ENCODE data around the gene ARL15.
"Not testable (repeated sequence)": the region's sequence is repeated elsewhere in the genome, so short reads cannot be mapped to it uniquely, and the experiment has no call there.

ARL15 gene

GRCh38 chr5:54049144-54049543 is 261.2 kb downstream of the ARL15 start:
- DNase-seq (ENCODE audit: low read depth in 1 of 2, low spot score in 1 of 2), result no peak

GRCh38 chr5:54045077-54045792 is 265.1 kb downstream of the ARL15 start:
- no peak for DNase-seq (ENCODE audit: low read depth in 1 of 2, low spot score in 1 of 2)

DNA sequence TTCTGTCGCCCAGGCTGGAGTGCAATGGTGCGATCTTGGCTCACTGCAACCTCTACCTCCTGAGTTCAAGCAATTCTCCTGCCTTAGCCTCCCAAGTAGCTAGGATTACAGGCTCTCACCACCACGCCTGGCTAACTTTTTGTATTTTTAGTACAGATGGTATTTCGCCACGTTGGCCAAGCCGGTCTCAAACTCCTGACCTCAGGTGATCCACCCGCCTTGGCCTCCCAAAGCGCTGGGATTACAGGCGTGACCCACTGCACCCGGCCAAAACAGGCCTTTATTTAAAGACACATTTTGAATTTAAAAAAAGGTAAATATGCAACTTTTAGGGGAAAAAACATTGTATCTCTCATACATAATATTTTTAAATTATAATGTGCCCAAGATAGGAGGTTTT is 266.1 kb downstream of the ARL15 start:
- DNase-seq (ENCODE audit: low read depth in 1 of 2, low spot score in 1 of 2), result not testable (repeated sequence)

- DNase-seq (ENCODE audit: low read depth in 1 of 2, low spot score in 1 of 2), result no peak
These were observed 269.6 kb downstream of the ARL15 start for GRCh38 chr5:54040804-54041203.

DNA sequence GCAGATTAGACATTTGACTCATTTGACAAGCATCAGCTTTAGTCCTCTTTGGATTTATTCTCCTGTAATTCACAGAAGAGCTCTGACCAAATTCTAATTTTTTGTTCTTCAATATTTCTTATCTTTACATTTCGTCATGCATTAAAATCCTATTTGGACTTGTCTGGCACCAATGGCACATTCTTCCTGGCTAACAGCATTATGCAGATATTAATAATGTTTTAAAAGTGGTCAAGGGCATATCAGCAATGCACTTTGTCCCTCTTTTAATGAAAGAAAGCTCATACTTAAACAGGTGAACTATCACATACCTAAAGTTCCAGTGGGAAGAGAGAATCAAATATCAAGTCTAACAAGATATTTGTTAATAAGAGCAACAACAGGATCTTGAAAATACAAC is 270.4 kb downstream of the ARL15 start:
- no peak for DNase-seq (ENCODE audit: low read depth in 1 of 2, low spot score in 1 of 2)

- DNase-seq (ENCODE audit: low read depth in 1 of 2, low spot score in 1 of 2), result no peak
These were observed 273.2 kb downstream of the ARL15 start for GRCh38 chr5:54037205-54037604.

GRCh38 chr5:54030981-54031380 is 279.4 kb downstream of the ARL15 start:
- DNase-seq (ENCODE audit: low read depth in 1 of 2, low spot score in 1 of 2), result no peak

DNA sequence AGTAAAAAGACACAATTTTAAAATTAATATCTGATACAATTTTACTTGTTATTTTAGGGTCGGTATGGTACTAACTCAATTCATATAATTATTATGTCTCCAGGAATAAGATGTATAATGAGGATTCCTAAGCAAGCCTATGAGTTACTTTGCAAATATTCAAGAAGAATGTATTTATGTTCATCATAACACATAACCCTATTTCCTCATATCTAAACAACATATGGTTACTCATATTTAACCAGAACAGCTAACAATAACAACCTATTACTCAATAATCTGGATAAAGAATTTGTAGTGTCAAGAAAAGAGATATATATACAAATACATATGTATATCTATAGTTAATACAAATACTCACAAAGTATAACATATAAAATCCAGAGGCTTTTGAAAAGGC is 285.9 kb downstream of the ARL15 start:
- no peak for DNase-seq (ENCODE audit: low read depth in 1 of 2, low spot score in 1 of 2)

DNA sequence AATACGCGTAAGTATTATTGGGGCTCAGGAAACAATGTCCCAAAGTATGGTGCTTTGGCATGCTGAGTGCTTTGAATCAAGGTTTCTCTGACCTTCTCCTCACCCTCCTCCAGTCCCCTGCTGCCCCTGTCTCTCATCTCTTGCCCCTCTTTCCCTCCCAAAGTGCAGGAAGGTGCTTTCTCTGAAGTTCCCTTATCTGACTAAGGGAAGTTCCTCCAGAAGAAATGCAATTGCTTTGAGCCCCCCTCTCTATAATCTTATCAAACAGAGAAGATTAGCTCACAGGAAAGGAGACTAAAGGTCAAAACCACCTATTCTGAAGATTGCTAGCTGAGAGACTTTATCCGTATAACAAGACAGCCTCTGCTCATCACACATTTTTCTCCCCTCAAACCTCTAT is 288.1 kb downstream of the ARL15 start:
- no peak for DNase-seq (ENCODE audit: low read depth in 1 of 2, low spot score in 1 of 2)

DNA sequence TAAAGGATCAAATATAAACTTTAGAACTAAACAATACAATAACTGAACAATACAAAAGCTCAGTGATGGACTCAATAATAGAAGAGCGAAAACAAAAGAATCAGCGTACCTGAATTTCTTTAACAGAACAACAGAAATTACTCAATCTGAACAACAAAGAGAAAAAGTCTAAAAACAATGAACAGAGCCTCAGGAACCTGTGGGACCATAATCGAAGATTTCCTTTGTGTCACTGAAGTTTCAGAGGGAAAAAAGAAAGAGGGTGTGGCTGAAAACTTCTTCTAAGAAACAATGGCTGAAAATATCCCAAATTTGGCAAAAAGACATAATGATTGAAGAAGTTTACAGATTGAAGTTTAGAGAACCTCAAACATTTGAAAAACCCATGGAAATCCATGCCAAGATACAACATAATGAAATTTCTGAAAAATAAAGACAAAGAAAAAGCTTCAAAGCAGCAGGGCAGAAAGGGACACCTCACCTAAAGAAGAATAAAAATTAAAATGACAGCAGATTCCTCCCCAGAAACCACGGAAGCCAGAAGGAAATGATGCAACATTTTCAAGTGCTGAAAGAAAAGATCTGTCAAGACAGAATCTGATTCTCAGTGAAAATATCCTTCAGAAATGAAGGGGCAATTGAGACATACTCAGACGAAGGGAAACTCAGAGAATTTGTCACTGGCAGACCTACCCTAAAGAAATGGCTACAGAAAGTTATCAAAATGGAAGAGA is 288.8 kb downstream of the ARL15 start:
- DNase-seq (ENCODE audit: low read depth in 1 of 2, low spot score in 1 of 2), result no peak

DNA sequence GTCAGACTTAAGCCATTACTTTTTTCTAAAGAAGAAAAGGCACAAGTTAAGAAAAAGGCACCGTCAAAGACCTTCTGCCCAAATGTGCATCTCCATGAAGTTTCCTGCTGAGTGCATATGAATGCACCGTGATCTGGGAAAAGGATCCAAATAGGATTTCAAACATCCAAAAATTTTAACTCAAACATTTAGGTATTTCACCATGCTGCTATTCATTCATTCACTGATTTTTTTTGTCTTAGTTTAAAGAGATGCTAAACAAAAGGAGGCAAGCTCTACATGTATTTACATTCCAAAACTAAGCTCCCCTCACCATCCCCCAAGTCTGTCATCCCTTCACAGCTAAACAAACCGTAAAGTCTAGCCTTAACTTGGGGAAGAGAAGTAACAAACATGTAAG is 291.9 kb downstream of the ARL15 start:
- no peak for DNase-seq (ENCODE audit: low read depth in 1 of 2, low spot score in 1 of 2)

GRCh38 chr5:54017580-54017979 is 292.8 kb downstream of the ARL15 start:
- DNase-seq (ENCODE audit: low read depth in 1 of 2, low spot score in 1 of 2), result no peak

DNA sequence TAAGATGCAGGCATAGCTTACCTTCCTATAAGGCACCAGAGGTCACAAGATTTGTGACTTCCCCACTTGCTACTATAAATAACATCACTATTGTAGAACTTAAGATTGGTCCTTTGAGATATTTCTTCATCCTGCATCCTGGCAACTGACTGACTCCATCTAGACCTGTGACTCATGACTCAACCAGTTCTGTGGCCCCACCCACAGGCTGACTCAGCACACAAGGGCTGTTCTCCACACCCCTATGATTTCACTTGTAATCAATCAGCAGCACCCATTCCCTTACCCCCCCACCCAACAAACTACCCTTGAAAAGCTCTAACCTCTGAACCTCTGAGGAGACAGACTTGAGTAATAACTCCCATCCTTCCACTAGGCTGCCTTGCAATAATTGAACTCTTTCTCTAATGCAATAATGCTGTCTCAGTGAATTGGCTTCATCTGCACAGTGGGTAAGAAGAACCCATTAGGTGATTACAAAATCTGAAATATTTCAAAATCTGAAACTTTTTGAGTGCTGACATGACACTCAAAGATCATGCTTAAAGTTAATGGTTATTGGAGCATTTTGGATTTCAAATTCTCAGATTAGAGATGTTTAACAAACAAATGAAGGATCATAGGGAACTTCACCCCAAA is 296.7 kb downstream of the ARL15 start:
- DNase-seq (ENCODE audit: low read depth in 1 of 2, low spot score in 1 of 2), result no peak

GRCh38 chr5:54009828-54010227 is 300.5 kb downstream of the ARL15 start:
- DNase-seq (ENCODE audit: low read depth in 1 of 2, low spot score in 1 of 2), result no peak

DNA sequence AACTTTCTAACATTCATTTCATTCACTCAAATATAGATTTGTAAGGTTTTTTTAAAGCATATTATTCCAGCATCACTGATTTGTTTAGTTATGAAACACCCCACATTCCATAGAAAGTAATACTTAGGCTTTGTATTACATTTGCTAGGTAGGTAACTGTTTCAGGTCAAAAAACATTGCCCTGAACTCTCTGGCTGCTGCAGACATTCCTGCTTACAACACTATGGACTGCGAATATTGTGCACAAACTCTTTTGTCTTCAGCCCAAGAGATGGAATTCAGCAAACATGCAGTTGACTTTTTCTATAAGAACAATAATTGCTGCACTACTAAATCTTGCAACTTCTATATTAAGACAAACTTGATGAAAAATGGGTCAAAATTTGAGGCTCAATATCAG is 301.0 kb downstream of the ARL15 start:
- no peak for DNase-seq (ENCODE audit: low read depth in 1 of 2, low spot score in 1 of 2)

DNA sequence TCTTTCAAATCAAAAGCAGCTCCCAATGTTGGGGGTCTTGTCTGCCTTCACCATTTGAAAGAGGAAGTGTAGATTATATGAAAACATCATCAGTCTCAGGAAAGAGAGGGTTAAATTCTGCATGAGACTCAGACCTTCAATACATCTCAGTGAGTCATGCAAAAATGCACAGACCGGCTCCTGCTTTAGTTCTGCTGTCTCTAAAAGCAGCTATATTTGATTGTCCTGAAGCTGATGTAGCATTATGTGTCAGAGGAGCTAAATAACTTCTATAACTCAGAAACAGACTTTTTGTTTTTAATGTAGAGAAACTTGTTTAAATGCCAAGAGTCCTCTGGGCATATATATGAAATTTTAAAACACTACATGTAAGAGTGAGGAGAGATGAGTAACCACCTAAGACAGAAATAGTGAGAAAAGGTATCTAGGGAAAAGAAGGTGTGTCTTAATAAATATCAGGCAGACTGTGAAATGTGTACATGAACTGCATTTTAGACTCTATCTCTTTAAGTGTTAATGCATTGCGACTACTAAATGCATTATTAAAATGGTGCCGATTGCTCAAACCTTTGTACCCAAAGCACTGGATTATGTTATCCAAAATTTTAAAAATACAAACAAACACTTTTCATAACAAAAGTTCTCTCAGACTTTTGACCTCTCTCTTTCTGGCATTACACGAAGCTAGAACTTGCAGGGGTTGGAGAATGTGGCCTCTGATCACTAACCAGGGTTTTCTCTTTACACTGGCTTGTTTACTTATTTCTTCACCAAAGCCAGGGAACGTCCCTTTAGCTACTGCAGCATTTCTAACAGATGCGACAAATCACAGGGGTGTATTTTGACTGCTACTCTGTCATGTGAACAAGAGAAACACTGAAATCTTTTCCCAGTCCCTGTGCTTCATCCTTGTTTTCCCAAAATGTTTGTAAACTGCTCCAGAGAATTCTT is 302.3 kb downstream of the ARL15 start:
- no peak for DNase-seq (ENCODE audit: low read depth in 1 of 2, low spot score in 1 of 2)

- no peak for DNase-seq (ENCODE audit: low read depth in 1 of 2, low spot score in 1 of 2)
These were observed 305.7 kb downstream of the ARL15 start for GRCh38 chr5:54004697-54005096.

DNA sequence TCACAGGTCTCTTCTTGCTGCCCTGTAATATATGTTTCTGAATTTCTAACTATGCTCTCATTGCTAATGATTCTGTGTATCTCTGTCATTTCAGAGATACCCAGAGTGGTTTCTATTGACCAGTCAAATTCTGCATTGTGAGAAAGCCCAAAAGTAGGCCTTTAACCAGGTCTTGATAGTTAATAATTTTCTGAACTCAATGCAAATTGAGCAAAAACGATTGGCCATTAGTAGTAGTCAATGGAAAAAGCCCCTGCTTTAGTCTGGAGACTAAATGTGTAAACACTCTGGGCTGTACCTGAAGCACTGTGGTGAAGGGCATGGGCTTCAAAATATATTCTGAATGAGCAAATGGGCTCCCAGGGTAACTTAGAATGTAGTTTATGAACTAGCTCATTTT is 307.6 kb downstream of the ARL15 start:
- DNase-seq (ENCODE audit: low read depth in 1 of 2, low spot score in 1 of 2), result no peak

- DNase-seq (ENCODE audit: low read depth in 1 of 2, low spot score in 1 of 2), result no peak
These were observed 308.2 kb downstream of the ARL15 start for GRCh38 chr5:54001976-54002775.

DNA sequence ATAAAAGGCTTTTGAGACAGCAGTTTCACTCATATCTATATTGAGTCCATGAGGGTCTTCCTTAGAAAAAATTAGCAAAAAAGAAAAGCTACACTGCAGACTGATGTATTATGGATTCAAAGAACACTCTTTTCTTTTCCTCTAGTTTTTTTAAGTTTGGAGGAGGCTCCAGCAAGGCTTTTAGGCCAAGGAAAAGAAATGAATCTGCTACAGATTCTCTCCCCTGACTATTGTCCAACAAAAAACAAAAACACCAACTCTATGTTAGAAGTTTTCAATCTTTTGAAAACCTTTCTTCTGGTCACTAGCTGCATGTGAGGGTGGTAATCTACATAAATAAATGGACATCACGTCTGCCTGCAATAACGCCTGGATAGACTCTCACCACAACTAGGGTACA is 310.4 kb downstream of the ARL15 start:
- DNase-seq (ENCODE audit: low read depth in 1 of 2, low spot score in 1 of 2), result no peak

Measured in activated T-helper 1 cell treated with anti-CD3 and anti-CD28 coated beads, Interleukin-2, amount 50 U/mL, for 16 hours (primary cell).